GM19043 (cell line): ENCODE data around the gene FYN.
"Not testable (repeated sequence)": the region's sequence is repeated elsewhere in the genome, so short reads cannot be mapped to it uniquely, and the experiment has no call there.

Experiments
- ATAC-seq: cut with Tn5 transposase; IDR thresholded peaks from one replicate; pipeline ENCODE4 v1.9.1; 2021; ENCODE audit warnings: low read depth; ENCODE audit not compliant: unreplicated experiment

The FYN gene

GRCh38 chr6:111837641-111838500, 35.4 kb downstream of the FYN start:
- ATAC-seq, result peak; percentile 63

DNA sequence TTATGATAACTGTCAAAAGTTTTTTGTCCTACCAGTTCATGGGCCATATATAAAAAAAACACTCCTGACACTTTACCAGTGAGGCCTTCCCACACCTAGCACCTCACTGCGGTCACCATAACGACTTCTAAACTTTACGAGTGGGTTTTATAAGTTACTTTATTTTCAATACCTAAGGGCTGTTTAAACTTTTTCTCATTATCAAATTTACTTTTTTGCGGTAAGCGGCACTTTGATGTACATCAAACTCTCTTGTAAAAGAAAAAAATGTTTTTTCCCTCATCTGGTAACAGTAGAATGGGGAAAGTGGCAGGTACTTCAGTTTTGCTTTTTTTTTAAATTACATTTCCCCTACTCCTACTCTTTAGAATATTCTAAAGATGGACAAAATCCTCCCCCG, 36.2 kb downstream of the FYN start:
- no peak for ATAC-seq

DNA sequence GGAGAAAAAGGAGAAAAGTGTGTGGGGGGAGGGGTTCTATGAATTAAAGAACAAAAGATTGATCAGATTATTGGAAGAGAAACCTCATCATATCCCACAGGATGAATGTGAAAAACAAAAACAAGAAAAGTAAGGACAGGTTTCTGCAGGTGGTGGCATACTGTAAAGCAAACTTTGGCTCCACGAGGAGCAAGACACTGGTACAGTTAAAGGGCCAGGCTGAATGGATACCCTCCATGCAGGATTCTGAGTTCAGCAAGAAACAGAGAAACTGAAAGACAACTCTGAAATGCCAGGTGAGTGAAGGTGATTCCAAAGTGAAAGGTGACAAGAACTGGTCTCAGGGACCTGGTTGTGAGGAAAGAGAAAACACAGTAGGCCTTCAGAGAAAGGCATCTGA, 37.4 kb downstream of the FYN start:
- no peak for ATAC-seq

- not testable (repeated sequence) for ATAC-seq
Measured at GRCh38 chr6:111835398-111835797, 37.9 kb downstream of the FYN start.

DNA sequence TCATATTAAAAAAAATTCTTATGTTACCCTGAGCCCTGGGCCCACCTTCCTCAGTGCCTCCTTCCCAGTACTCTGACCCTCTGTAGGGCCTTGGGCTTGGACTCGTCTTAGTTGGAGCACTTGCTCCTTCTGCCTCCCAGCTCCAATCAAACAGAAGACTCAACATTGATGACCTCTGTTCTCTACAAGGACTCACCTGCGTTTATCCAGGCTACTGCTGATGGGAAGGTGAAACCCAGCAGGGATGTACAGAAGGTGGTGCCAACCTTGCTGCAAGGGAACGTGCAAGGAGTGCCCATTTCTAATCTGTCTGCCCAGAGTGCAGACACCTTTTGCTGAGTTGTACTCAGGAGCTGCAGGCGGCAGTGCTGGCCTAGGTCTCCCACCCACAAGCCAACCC, 38.9 kb downstream of the FYN start:
- ATAC-seq, result no peak

DNA sequence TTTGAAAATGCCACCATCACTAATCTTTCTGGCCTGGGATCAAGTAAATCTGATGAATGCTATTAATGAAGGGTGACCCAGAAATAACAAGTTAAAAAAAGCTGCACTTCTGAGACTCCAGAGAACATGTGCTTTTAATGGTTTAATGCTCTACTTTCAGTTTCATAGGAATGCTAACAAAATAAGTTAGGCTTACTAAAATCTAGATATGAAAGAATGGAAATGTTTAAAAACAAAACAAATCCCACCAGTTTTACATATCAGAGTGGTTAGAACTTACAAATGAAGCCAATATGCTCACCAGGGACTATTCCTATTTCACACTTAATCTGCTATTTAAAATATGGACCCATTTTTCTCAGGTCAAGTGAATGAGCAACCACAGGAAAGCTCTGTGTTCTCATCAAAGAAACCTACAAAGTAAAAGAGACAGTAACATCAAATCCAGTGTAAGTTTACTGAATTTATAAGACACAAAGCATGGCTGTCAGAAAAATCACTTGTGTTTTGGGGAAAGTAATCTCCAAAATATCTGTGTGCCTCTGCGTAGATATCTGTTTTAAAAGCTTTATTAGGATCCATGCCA, 40.3 kb downstream of the FYN start:
- ATAC-seq, result peak; percentile 43

- ATAC-seq, result no peak
Measured at GRCh38 chr6:111831408-111831807, 41.8 kb downstream of the FYN start.

GRCh38 chr6:111829998-111830397, 43.3 kb downstream of the FYN start:
- no peak for ATAC-seq

DNA sequence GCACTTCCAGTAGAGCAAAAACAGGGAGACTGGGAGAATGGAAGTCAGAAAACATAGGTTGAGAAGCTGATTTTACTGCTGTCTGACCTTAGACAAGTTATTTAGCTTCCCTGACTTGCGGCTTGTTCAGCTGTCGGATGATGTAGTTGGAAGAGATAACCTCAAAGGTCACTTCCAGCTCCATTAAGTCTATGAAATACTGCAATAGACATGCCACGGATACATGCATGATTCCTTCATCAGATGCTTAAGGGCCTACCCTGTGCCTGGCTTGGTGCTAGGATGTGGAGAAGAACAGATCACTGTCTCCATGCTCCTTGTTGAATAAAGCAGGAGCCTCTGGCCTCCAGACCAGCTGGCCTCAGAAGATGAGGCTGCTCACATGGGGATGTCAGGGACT, 43.7 kb downstream of the FYN start:
- no peak for ATAC-seq

GRCh38 chr6:111828809-111829208, 44.4 kb downstream of the FYN start:
- no peak for ATAC-seq

DNA sequence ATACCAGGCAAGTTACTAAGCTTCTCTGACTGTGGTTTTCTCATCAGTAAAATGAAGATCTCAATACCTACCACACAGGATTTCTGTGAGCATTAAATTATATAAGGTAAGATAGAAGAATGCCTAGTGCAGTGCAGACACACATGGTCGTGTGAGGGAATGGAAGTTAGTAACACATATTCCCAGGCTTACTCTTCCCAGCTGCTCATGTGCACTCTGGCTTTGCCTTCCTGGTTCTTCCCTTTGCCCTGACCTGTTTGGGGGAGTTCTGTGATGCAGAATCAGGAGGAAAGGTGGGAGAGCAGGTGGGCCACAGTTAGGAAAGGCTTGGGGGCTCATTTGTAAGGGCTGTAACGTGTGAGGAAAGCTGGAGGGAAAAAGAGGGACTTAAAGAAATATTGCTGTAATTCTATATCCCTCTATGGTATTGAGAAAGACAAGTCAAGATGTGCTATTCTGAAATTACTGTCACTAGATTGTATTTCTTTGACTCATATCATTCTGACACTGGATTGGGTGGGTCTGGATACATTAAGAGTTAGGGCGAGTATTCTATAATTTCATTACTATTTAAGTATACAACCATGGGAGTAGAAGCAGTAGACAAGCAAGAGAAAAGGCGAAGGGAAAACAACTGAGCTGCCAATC, 47.7 kb downstream of the FYN start:
- no peak for ATAC-seq

- ATAC-seq, result peak; percentile 86
Measured at GRCh38 chr6:111824608-111825337, 48.5 kb downstream of the FYN start.

DNA sequence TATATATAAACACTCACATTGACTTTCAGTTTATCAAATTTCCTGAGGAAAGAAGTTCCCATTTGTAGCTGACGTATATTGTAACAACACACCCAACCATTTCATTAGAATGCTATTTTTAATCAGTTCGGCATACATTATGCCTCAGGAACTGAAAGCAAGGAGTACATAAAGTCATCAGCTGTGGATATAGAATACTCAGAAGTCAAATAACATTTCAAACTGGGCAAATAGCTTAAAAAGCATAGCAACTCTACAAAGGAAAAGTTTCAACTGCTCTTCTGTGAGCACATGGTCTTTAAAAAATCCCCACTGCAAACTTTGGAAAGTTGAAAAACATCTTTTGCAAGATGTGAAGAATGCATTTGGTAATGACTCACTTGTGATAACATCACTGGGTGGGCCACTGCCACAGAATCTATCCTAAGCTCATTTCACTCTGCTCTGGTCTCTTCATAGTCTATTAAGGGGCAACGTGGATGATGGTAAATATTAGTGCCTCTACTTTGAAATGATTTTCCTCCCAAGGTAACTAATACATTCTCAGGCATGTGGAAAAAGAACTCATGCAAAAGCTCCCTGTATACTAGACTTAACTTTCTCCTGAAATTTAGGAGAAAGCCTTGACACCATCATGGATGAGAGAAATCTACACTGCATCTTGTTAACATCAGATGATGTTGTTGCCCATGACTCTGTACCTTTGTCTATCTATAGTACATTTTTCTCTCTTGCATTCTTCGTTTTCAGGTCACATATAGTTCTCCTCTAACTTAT, 49.2 kb downstream of the FYN start:
- no peak for ATAC-seq

DNA sequence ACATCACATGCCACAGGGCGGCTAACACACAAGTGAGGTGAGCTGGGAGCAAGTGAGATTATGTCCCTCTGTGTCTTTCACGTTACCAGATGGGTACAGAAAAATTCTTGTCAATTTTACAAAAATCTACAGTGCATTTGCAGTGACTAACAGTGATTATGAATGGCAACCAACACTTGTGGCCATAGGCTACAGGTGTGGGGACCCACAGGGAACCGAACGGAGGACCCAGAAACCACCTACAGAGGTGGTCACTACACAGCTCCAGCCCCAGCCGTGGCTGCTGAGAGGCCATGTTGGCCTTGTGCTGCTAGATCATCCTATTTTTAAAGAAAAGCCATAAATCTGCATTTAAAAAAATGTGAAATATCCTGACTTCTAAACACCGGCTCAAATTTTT, 50.2 kb downstream of the FYN start:
- no peak for ATAC-seq

- no peak for ATAC-seq
Measured at GRCh38 chr6:111819458-111819857, 53.8 kb downstream of the FYN start.

GRCh38 chr6:111818539-111819226, 54.6 kb downstream of the FYN start:
- ATAC-seq, result no peak

- no peak for ATAC-seq
Measured at GRCh38 chr6:111817451-111818120, 55.7 kb downstream of the FYN start.

DNA sequence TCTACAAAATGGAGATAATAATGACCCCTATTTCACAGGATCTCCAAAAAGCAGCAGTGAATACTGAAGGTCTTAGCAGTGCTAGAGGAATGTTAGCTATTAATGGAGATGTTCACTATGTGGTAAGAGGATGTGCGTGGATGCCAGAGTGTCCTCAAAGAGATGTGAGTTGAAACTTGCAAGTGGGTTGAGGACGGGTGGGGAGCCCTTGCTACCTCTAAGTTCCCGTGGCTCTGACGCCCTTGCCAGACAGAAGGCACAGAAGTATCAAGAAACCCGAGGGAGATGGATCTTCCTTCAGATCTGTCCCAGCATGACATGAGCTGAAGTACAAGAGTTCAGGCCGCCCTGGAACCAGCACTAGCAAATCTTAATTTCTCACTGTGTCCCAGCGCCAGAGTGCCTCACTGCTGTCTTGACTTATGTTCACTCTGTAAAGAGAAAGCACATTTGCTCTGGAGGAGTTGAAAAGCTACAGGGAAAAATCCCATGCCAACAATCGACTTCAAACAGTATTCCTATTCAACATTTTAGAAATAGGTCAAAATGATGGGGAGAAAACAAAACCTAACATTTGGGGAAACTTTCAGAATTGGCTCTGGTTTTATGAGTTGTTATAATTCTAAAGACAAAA, 59.5 kb downstream of the FYN start:
- no peak for ATAC-seq

- no peak for ATAC-seq
Measured at GRCh38 chr6:111813237-111813636, 60.0 kb downstream of the FYN start.
